ENCODE results near the gene OR8B12. TPM values are rescaled to one million over a fixed set of nuclear protein-coding genes. Genes with fewer than 3 reads are reported as not detected.
A peak's percentile ranks its signal among the peaks of the same experiment; 100 is the strongest.

OR8B12 gene, protein sequence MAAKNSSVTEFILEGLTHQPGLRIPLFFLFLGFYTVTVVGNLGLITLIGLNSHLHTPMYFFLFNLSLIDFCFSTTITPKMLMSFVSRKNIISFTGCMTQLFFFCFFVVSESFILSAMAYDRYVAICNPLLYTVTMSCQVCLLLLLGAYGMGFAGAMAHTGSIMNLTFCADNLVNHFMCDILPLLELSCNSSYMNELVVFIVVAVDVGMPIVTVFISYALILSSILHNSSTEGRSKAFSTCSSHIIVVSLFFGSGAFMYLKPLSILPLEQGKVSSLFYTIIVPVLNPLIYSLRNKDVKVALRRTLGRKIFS
- total RNA-seq = not detected

DNA sequence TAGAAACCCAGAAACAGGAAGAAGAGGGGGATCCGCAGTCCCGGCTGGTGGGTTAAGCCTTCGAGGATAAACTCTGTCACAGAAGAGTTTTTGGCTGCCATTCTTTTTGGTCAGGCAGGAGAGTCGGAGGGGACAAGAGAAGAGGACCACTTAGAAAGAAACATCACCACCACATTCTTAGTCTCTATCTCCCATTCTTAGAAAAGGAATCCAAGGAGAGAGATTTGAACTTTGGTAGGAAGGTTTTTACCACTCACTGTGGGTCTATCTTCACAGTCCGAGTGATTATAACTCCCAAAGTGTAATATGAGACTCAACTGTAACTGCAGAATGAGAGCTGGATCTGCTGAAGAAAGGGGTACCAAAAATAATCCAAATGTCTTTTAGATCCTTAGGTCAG lies at the start of gene OR8B12:
OR8B12 (minus strand) TSS at position 101 of the 400 bp plus-strand sequence; CDS start at position 101, 0 bp downstream.
- Histone ChIP-seq H3K27ac (no peak within 1 kb of the TSS), H3K9me3 (no peaks in the 10 kb centered on the region), H3K4me3 (no peak within 1 kb of the TSS), H3K4me1 (no peaks in the 10 kb centered on the region), H3K27me3 (no peaks in the 10 kb centered on the region), H3K36me3 (no peaks in the 10 kb centered on the region)
- TF ChIP-seq, protein P1, sequence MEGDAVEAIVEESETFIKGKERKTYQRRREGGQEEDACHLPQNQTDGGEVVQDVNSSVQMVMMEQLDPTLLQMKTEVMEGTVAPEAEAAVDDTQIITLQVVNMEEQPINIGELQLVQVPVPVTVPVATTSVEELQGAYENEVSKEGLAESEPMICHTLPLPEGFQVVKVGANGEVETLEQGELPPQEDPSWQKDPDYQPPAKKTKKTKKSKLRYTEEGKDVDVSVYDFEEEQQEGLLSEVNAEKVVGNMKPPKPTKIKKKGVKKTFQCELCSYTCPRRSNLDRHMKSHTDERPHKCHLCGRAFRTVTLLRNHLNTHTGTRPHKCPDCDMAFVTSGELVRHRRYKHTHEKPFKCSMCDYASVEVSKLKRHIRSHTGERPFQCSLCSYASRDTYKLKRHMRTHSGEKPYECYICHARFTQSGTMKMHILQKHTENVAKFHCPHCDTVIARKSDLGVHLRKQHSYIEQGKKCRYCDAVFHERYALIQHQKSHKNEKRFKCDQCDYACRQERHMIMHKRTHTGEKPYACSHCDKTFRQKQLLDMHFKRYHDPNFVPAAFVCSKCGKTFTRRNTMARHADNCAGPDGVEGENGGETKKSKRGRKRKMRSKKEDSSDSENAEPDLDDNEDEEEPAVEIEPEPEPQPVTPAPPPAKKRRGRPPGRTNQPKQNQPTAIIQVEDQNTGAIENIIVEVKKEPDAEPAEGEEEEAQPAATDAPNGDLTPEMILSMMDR (IDR thresholded peaks at IDR 0.05) = no peak
- no peak for TF ChIP-seq POLR2A (IDR thresholded peaks at IDR 0.05)
- no peak for DNase-seq

GRCh38 chr11:124592627-124593026 lies 49.2 kb upstream of the OR8B12 start:
- TF ChIP-seq, protein P1 (IDR thresholded peaks at IDR 0.05) = no peak
- Histone ChIP-seq H3K27ac (no peak overlapping the region), H3K9me3 (no peaks in the 10 kb centered on the region), H3K36me3 (no peaks in the 10 kb centered on the region), H3K4me3 (no peak overlapping the region), H3K4me1 (no peaks in the 10 kb centered on the region), H3K27me3 (no peaks in the 10 kb centered on the region)
- DNase-seq = no peak

- TF ChIP-seq POLR2A (IDR thresholded peaks at IDR 0.05) = no peak
- TF ChIP-seq, protein P1 (IDR thresholded peaks at IDR 0.05) = no peak
- no peaks in the 10 kb centered on the region for H3K27me3 ChIP-seq
- H3K4me3 ChIP-seq = no peak overlapping the region
- DNase-seq = no peak
- H3K4me1 ChIP-seq = no peaks in the 10 kb centered on the region
- H3K27ac ChIP-seq = no peak overlapping the region
- no peaks in the 10 kb centered on the region for H3K36me3 ChIP-seq
- H3K9me3 ChIP-seq = no peaks in the 10 kb centered on the region
These were observed 48.0 kb upstream of the OR8B12 start for GRCh38 chr11:124591430-124591829.

DNA sequence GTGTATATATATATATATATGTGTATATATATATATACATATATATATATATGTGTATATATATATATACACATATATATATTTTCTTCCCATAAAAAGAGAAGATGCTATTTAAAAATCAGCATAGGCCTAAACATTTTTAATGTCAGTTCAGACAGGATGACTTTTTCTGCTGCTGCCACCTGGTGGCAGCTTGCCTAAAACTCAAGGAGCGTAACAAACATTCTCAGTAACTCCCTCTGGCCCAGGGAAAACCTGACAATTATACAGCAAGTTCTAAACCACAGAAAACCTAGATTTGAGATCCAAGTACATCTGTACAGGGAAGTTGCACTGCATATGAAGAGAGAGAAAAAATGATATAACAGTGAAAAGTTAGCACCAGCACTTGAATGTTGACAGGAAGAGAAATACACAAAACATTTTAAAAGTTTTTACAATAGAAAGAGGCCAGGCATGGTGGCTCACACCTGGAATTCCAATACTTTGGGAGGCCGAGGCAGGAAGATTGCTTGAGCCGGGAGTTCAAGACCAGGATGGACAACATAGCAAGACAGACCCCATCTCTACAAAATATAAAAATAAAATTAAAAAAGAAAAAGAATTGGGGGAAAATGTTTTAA lies 42.9 kb upstream of the OR8B12 start:
- Histone ChIP-seq H3K27me3 (no peaks in the 10 kb centered on the region), H3K27ac (no peak overlapping the region), H3K4me1 (no peaks in the 10 kb centered on the region), H3K9me3 (no peaks in the 10 kb centered on the region), H3K4me3 (no peak overlapping the region), H3K36me3 (no peaks in the 10 kb centered on the region)
- TF ChIP-seq, protein P1 (IDR thresholded peaks at IDR 0.05) = peak in 5 of 6 experiments; percentile 14 to 67 (median 58)
- TF ChIP-seq POLR2A (IDR thresholded peaks at IDR 0.05) = no peak
- DNase-seq = peak in 2 of 3 donors; percentile 65 to 79

DNA sequence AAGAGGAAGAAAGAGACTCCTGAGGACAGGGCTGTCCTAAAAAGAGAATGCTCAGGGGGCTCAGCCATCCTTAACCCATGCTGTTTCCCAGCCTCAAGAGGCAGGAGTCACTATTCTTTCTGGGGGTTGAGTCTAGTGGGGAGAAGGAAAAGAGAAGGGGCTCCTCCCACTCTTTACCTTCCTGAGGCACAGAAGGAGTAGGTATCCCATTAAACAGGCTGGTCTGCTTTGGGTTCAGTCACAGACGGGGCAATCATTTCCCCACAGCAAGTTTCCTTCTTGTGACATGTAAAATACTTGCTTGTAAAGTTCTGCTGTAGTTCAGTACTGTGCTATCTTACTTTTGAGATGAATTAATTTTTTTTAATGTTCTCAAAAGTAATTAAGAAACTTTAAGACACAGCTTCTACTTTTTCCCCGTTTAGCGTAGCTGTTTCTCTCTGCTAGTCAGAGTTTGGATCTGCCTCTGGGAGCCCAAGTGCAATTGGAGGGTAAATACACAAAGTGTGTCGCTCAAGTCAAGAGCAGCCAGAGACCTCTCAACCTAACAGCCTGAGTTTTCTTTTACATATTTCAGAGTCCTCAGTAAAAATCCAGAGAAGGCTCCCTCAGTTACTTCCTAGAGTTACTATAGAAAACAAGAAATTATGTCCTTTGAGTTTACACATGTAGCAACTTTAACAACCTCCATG lies 41.4 kb upstream of the OR8B12 start:
- Histone ChIP-seq H3K27me3 (no peaks in the 10 kb centered on the region), H3K4me1 (no peaks in the 10 kb centered on the region), H3K27ac (no peak overlapping the region), H3K36me3 (no peaks in the 10 kb centered on the region), H3K9me3 (no peaks in the 10 kb centered on the region), H3K4me3 (no peak overlapping the region)
- TF ChIP-seq POLR2A (IDR thresholded peaks at IDR 0.05) = no peak
- TF ChIP-seq, protein P1 (IDR thresholded peaks at IDR 0.05) = no peak
- no peak for DNase-seq
